Central memory CD4-positive, alpha-beta T cell (primary cell): Measurements from ENCODE around the gene ABR.
"Not testable (repeated sequence)": the region's sequence is repeated elsewhere in the genome, so short reads cannot be mapped to it uniquely, and the experiment has no call there.

Source experiments
- DNase-seq: peaks from one replicate; pipeline ENCODE4 v3.0.0; 2022

Gene ABR

DNA sequence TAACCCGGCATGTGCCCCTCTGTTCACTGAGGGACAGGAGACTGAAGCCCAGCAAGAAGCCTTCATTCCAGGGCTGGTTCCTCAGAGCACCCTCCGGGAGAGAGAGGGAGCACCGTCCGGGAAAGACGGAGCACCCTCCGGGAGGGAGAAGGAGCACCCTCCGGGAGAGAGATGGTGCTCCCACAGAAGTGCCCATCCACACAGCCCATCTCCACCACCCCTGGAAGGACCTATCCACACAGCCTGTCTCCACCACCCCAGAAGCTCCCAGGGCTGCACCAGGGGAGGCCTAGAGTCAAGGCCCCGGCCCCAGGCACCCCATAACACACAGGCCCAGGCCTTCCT is 88.6 kb downstream of the ABR start:
- no peak for DNase-seq

DNA sequence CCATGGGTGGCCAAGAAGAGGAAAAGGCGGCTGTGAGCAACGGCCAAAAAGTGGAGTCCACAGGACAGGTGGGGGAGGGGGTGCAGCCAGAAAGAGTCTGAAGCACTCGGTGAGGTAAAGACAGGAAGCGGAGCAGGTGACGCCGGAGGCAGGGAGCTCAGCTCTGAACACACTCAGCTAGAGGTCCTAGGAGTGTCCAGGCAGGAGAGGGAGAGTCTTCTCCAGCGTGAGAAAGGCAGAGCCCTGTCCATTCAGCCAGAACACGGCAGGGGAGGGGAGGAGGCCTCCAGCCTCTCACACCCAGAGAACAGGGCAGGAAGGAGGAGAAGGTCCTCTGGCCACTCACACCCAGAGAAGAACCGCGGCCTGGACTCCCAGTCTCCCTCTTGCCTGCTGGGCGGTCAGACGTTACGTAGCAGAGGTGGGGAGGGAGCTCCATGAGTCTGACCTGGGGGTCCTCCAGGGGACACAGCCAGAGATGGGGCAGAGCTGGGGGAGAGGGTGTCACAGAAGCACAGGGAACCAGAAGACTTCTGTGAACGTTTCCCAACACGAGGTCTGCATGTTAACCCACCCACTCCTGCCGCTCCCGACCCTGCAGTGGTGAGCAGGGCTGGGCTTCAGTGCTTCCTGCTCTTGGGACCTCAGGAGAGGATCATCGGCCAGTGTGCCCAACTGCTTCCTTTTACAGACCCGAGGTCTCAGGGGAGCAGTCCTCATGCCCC is 89.2 kb downstream of the ABR start:
- DNase-seq = no peak

DNA sequence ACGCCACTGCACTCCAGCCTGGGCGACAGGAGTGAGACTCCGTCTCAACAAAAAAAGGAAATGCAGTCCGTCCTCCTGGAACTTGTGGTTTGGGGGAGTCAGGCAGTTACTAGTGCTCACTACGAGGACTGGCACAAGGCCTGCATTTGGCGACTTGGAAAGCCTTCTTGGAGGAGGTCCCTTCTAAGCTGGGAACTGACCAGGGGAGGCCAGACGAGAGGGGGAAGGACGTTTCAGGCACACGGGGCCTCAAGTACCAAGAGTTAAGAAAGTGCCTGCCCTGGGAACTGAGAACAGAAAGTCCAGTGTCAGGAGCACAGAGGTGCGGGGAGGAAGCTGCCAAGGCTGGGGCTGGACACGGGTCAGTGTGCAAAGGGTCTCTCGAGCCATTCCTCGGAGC is 89.9 kb downstream of the ABR start:
- DNase-seq = no peak

DNA sequence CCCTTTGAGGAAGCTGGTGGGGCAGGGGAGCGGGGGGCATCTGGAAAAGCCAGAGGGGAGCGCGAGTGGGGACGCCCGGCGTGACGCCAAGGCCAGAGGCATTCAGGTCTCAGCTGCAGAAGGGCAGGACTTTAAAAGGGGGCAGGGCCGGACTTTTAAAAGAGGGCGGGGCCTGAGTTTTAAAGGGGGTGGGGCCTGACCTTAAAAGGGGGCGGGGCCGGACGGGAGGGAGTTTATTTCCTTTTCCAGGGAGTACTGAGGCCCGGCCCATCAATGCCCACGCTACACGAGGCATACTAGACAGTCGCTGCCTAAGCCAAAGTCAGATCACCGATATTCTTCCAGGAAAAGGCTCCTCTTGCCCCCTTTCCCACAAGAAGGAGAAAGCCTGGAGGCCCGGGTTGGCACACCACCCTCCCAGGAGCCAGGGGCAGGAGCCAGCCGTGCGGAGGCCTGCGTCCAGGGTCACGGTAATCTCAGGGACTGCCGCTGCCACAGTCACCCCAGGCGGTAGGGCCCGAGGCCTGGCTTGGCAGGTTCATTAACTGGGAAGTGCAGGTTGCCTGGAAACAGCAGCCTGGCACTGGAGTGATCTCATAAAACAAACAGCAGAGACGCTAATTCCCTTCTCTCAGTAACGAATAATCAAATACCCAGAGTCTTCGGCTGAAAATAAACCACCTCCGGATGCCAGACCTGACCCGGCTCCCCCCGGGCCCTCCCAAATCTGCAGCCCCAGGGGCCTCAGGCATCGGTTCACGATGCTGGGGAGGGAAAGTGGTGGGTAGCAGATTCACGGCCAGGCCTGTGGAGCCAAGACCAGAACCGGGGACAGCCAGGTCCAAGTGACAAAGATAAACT is 92.2 kb downstream of the ABR start:
- DNase-seq = no peak

DNA sequence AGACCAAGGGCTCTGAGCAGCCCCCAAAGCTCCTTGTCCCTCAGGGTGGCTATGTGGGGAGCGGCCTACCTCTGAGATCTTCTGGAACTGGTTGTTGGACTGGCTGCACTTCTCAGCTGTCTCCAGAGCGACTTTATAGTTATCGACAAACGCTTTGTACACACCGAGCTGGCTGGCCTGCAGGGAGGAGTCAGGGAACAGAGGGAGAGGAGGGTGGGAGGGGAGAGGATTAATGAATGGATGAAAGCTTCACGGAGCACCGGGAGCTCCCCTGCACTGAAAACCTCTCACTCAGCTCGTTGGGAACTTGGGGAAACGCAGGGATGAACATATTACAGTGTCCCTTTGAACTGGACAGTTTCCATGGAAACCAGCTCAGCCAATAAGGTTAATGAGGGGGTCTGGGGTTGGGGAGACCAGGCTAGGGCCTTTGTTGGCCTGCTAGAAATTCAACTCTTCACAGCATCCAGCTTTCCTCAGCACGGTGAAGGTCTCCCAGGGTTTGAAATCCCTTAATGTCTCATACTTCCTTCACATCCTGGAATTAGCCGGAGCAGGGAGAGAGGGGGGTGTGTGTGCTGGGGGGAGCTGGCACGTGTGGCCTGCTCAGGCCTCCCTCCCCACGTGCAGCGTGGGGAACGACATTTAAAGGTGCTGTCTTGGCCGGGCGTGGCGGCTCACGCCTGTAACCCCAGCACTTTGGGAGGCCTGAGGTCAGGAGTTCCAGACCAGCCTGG is 96.2 kb downstream of the ABR start:
- no peak for DNase-seq

DNA sequence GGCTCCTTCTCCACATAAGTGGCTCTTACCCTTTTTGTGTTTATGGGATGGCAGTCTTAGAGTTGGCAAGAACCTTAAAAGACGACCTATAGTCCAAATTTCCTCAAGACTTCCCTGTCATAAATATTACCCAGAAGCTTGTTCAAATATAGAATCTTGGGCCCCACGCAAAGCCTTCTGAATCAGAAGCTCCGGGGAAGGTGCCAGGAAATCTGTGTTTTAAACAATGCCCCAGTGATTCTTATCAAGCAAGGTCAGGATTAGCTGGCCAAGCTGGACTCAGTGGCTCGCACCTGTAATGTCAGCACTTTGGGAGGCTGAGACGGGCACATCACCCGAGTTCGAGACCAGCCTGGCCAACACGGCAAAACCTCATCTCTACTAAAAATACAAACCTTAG is 97.2 kb downstream of the ABR start:
- no peak for DNase-seq

DNA sequence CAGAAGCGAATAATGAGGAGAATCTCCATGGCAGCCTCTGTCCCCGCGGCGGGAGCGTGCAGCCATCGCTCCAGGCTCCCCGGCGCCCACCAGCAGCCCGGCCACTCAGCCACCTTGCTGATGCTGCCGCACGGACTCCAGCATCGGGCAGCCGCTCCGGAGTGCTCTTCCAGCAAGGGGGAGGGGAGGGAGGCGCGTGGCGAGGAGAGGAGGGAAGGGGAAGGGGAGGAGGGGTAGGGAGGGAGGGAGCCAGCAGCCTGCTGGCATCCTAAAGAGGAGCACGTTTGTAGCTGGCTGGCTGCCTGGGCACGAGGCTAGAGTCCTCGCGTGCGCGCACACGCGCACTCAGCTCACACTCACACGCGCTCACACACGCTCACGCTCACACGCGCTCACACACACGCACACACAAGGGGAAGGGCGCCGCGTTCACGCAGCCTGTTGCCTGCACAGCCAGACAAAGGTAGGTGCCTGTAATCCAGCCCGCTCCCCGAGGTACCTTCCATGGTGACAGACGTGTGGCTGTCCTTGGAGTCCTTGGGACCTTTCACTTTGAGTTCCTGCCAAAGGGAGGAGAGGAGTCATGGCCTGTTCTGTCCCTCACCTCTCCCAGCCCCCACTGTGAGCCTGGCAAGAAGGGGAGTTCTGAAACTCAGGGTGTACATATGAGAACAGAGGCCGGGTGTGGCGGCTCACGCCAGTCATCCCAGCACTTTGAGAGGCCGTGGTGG is 100.8 kb downstream of the ABR start:
- DNase-seq = no peak

DNA sequence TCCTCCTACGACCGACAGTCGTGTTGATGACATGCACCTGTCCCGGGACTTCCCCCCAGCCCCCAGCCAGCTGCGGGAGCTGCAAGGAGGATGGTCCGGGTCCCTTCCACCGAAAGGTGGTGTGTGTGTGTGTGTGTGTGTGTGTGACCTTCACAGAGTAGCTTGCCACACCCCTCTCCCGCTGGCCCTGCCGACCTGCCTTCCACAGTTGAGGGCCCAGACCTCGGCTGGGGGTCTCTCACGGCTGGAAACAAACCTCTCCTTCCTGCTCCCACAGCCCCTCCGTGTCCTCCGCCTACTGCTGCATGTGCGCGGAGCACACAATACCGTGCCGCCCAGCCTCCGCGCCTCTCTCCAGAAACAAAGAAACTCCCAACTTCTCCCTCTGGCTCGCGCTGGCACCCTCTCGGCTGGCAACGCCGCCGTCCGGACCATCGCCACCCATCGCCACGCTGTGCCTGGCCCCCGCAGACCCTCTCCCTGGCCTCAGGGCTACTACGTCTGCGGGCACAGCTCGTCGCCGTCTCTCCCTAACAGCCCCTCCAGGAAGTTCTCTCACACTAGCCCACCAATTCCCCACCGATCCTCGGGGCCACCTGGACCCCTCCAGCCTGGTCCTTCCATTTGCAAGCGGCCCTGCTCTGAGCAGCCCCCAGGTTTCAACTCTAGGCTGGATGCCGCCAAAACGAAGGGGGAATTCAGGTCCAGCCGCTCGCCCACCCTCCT is 101.6 kb downstream of the ABR start:
- no peak for DNase-seq

DNA sequence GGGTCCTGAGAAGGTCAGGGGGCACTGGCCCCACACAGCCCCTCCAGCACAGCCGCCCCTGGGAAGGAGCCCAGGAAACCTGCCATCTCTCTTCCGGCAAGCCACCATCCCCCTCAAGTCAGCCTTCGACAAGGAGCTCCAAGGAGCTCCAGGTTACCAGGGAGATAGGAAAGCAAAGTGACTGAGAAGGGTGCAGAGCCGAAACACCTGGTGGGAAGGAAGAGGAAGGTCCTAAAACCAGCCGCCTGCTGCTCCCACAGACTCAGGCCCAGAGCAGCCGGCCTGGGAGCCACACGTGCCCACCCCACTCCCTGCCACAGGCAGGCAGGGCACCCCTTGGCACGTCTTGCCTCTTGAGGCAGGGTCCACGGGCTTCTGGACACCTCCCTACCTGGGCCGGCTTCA is 102.2 kb downstream of the ABR start:
- DNase-seq = no peak

DNA sequence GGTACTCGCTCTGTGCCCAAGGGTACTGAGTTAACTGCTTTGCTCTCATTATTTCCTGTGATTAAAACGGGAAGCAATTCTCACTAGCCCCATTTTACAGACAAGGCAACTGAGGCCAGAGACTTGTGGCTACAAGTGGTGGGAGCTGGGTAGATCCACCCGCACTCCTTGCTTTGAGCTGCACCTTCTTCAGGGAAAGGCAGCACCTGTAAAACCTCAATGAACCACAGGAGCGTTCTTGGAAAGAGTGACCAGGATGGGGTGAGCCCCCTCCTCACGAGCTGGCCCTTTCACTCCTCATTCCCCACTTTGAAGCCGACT is 102.8 kb downstream of the ABR start:
- no peak for DNase-seq

DNA sequence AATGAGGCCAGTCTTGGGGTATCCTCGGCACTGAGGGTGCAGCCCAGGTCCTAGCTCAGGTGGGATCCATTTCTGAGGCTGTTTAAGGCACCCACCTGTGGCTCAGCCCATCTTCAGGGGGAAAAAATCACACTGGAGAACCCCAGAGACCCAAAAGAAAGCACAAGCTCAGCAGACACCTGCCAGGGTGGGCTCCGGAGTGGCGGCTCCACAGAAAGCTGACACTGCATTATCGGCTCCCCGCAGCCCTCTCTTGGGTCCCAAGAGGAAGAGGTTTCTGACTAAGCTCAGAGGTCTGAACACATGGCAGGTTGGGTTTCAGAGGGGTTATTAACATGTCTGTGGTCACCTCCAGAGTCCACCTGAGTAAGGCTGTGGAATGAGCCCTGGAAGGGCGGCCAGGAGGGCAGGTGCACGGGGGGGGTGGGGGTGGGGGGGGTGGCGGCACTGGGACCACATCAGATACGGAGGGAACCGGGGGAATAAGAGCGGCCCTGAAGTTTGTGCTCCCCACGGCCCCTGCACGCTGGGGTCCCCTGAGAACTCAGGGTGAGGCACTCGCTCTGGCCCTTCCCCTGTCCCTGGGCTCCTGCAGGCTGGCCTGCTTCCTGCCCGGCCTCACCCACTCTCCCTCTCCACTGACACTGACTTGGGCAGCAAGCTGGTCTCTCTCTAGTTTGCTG is 103.3 kb downstream of the ABR start:
- no peak for DNase-seq

DNA sequence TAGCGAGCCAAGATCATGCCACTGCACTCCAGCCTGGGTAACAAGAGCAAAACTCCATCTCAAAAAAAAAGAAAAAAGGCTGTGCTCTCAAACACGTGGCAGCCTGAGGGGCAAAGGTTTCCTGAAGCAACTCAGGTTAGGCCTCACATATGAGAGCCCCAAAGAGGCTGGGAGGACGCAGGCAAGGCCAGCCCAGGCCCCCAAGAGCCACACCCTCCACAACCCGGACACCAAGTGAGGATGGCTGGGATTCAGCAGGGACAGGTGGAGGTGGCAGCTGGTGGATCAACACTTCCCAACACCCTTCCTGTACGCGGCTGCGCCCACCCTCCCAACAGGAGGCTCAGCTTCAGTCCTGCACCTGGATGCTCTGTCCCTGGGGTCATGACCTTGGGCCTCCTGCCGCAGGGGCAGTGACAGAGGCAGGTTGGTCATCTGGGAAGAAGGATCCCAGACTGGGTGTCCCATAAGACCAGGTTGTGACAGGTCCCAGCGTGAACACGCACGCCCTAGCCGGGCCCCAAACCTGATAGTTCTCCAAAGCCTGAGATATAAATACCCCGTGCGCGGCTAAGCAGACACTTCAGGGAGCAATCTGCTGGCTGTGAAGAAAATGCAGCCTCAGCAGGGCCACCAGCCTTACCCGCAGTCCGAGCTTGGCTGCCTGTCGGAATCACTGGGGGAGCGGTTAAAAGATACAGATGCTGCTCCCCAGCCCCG is 104.7 kb downstream of the ABR start:
- DNase-seq = no peak

DNA sequence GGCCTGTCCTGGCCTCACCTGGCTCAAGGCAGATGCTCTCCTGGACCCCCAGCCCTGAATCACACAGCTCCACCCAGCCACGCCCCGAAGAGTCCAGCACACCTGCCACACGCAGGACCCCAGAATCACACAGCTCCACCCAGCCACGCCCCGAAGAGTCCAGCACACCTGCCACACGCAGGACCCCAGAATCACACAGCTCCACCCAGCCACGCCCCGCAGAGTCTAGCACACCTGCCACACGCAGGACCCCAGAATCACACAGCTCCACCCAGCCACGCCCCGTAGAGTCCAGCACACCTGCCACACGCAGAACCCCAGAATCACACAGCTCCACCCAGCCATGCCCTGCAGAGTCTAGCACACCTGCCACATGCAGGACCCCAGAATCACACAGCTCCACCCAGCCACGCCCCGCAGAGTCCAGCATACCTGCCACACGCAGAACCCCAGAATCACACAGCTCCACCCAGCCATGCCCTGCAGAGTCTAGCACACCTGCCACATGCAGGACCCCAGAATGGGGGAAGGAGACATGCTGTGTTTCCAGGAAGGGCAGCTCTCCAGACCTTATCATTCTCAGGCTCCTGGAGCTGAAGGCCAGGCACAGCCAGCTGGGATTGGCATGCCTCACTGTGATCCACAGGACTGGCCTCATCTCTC is 105.7 kb downstream of the ABR start:
- DNase-seq = not testable (repeated sequence)

DNA sequence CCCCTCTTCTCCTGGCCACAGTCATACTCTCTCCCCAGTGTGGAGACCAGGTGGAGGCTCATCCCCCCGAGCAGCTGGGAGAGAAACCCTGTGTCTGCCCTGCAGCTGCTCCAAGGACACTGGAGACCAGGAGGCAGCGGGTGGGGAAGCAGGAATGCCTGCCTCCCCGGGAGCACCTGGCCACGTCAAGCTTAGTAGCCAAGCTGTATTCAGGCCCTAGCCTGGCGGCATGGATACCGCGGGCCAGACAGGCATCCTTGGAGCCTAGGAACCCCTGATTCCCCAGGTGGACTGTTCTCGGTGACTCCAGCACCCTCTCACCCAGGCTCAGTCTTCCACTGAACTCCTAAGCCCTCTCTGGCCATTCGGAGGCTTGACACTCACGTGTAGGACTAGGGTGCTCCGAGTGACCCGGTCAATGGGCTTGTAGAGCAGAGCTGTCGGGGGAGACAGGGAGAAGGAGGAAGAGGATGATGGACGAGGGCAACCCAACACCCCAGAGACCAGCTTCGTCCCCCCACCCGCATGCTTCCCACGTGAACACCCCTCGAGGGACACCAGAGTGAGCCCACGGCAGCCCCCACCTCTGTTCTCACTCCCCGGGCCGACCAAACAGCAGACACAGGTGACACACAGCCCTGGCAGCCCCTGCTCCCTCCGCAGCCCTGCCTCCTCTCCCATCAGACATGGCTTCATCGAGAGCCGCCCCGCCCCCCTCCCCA is 106.4 kb downstream of the ABR start:
- DNase-seq = no peak

DNA sequence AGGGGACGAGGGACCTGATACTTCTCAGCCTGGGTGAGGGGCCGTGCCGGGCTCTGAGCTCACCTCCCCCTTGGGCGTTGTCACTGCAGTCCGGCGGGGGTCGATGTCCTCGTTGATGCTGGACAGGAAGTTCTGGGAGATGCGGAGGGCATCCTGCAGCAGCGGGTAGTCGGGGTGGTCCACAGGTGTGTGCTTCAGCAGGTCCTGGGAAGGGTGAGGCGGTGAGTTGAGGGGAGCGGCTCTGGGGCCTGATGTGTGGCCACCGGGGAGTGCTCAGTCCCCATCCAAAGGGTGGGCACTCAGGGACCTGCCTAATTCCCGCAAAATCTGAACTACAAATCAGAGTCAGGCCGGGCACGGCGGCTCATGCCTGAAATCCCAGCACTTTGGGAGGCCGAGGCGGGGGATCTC is 107.2 kb downstream of the ABR start:
- no peak for DNase-seq

DNA sequence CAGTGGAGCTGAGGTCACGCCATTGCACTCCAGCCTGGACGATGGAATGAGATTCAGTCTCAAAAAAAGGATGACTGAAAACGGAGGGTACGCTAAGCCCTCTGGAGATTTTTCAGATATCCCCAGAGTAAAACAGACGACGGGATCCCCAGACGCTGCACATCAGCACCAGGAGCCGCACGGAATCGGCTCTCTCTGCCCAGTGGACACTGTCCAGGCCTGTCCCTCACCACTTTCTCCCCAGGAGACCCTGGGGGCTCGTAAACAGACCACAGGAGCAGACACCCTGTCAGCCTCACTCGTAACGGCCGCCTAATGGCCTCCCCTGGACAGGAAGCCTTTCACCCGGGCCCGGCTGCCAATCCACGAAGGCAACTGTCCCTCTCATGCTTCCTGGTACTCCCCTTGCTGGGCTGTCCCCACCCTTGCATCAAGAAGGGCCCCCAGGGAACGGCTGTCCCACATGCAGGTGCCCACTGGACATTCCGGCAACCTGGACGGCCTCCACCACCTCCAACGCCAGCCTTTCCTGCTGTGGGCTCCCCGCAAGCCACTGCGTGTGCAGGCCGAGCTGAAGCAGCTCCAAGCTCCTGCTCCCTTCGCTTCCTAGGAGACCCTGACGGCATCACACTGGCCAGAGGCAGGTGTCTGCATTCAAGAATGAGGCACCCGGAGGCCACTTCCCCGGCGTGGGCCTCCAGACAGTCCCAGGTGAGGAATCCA is 108.5 kb downstream of the ABR start:
- no peak for DNase-seq

DNA sequence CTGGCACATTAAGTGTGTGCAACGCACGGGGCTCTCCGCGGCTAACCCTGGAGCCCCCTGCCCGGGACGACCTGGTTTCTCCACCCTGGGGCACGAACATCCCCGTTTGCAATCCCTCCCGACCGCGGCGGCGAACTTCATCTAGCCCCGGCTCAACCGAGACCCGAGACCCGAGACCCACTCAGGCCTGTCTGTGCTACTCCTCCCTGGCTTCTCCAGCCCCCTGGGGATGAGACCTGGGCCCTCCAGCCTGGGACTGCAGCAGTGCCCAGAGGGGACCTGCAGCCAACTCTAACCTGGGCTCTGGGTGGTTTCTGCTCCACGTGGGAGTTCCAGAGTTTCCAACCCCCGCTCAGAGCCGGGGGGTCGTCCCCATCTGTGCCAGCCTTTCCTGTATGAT is 109.4 kb downstream of the ABR start:
- no peak for DNase-seq

DNA sequence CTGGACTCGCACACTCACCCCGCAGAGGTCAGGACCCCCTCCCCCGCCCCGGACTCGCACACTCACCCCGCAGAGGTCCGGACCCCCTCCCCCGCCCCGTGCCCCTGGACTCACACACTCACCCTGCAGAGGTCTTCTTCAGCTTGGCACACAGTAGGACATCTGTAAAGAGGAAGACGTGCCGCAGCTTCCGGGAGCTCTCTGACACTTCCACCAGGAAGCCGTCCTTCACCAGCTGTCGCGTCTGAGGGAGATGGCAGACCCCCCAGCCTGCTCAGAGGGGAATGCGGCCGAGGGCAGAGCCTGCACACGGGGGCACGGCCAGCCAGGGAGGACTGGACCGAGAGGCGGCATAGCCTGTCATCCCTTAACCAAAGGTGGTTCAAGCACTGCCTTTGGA is 109.9 kb downstream of the ABR start:
- no peak for DNase-seq

DNA sequence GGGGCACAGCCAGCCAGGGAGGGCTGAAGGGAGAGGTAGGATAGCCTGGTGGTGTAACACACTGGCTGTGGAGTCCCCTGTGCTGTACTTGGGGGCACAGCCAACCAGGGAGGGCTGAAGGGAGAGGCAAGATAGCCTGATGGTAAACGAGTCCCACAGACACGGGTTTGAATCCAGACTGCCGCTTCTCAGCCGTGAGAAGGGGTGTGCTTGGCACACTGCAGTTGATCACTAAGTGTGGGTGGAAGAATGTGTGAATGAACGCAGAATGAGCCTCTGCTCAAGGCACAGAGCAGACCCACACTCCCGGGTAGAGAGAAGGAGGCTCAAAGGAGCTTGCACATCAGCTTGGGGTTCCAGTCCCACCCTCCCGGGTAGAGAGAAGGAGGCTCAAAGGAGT is 111.4 kb downstream of the ABR start:
- DNase-seq = no peak
